HG03469 (cell line): Measurements from ENCODE around the gene STX2.
"Not testable (repeated sequence)": the region's sequence is repeated elsewhere in the genome, so short reads cannot be mapped to it uniquely, and the experiment has no call there.

ENCODE experiments used
- ATAC-seq: cut with Tn5 transposase; IDR thresholded peaks from one replicate; pipeline ENCODE4 v1.9.1; 2021; ENCODE audit warnings: mild to moderate bottlenecking, moderate library complexity, moderate number of reproducible peaks; ENCODE audit not compliant: unreplicated experiment

The STX2 gene

DNA sequence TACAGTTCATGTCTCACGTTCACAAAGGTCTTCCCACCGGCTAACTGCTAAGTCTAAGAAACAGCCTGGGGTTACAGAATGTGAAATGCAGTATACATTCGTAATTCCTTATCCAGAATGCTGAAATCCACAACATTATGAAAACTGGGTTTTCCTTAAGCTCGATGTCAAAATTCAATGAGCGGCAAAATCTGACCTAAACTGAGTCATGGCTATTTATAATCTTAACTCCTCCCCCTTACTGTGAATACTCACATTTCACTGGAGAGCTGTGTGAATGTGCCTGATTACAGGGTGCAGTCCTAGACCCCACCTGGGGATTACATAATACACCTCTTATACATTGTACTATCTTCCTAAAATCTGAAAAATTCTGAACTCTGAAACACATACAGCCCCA is 35.3 kb downstream of the STX2 start:
- ATAC-seq: no peak

DNA sequence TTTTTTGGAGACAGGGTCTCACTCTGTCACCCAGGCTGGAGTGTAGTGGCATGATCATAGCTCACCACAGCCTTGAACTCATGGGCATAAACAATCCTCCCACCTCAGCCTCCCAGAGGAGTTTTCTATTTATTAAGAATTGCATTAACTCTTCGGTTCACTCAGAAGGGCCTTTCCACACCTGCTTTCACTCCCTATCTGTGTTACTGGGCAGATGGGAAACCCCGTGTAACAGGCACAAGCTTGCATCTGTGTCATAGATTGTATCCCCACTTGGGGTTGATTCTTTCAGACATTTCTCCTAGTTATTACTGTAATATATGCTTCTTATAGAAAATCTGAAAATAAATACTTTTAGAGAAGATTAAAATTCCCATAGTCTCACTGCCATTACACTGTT is 38.7 kb downstream of the STX2 start:
- ATAC-seq: no peak

DNA sequence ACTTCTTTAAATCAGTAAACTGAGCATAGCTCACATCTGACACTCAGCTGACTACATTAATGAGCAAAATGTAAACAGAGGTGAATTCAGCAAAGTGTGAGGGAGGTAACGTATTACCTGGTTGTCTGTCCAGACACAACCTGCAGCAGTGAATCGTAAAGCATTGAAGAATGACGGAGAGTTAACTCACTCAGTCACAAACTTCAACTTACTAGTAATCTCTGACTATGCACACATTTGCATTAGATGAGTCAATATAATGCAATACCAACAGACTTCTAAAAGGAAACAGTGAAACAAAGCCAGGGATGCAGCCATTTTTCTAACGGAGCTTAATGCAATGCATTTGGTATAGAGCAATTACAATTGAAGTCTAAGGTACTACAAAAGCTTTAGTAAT is 40.0 kb downstream of the STX2 start:
- no peak for ATAC-seq

- ATAC-seq: peak; percentile 58
Measured at GRCh38 chr12:130796985-130797686, 41.9 kb downstream of the STX2 start.

DNA sequence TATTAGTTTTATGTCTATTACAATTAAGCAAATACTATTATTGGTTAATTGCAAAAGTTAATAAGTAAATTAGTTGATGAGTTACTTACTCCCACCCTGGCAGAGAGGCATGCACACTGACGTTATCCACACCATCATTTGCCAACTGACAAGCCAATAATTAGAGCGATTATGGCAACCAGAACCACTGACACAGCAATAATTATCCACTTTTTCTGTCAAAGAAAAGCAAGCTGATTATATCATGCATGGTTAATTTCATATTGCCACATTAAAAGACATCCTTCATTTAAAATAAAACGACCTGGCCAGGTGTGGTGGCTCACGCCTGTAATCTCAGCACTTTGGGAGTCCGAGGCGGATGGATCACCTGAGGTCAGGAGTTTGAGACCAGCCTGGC is 43.1 kb downstream of the STX2 start:
- no peak for ATAC-seq

- no peak for ATAC-seq
Measured at GRCh38 chr12:130793554-130793849, 45.5 kb downstream of the STX2 start.

- no peak for ATAC-seq
Measured at GRCh38 chr12:130792821-130793553, 46.1 kb downstream of the STX2 start.

GRCh38 chr12:130791629-130792028 is 47.4 kb downstream of the STX2 start:
- no peak for ATAC-seq

DNA sequence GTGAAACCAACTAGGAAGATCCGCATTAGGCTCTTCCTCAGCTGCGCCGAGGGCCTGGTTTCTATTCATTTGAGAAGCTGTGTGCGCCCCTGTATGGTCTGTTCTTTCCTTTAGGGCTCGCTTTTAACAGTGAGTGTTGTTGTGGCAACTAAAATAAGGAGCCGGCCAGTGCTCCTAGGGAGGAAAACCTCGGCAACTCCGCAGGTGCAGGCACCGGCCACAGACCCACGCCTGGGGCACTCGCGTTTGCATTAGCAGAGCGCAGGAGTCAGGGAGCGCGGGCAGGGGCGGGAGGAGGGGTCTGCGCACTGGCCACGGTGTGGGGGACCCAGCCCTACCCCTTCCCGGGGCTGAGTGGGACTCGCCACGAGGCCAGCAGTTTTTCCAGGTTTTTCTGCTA is 50.5 kb downstream of the STX2 start:
- no peak for ATAC-seq

DNA sequence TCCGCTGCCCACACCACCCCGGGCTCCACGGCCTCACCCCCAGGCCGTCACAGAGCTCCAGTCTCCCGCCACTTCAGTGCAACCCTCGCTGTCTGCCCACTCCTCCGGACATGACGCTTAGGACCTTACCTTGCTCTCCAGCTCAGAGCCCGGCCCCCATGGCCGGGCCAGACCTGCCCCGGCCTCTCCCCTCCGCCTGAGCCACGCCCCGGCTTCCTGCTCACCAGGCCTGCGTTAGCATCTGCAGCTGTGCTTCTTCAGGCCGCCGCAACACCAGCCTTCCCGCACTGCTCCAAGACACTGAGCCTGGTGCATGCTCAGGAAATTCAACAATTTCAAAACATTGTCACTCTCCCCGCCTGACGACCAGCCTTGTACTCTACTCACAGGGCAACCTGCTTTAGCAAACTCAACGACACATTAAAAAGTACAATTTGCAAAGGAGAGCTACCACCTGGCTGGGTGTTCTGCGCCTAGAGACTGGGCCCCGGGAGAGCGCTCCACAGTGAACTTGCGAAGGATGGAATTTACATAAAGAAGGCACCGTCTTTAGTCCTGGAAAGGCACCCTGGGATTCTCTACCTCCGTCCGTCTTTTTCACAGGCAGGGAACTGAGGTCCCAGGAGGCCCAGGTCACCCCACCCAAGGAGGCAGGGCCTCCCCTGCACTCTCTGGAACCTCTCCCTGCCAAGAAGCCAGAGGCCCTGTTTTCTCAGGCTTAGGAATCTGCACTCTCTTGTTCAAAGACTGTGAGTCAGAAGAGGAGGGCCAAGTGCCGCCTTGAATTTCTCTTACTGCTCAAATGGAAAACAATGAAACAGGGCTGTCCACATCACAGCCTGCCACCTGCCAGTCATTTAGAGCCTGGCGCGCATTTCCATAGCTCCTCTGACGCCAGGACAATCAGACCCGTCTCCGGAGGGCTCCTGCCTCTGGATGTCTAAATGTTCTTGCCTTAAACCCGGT is 51.3 kb downstream of the STX2 start:
- ATAC-seq: no peak

GRCh38 chr12:130787041-130787440 is 52.0 kb downstream of the STX2 start:
- ATAC-seq: no peak

GRCh38 chr12:130783110-130783715 is 55.8 kb downstream of the STX2 start:
- no peak for ATAC-seq

DNA sequence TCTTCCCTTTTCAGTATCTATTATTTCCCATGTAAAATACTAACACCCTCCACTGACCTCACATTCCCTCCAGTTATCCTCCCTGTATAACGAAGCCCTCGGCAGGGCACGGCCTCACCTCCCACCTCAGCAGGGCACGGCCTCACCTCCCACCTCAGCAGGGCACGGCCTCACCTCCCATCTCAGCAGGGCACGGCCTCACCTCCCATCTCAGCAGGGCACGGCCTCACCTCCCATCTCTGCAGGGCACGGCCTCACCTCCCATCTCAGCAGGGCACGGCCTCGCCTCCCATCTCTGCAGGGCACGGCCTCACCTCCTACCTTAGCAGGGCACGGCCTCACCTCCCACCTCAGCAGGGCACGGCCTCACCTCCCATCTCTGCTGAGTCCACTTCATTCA is 56.8 kb downstream of the STX2 start:
- not testable (repeated sequence) for ATAC-seq

GRCh38 chr12:130780880-130781575 is 58.0 kb downstream of the STX2 start:
- ATAC-seq: no peak

GRCh38 chr12:130780325-130780724 is 58.7 kb downstream of the STX2 start:
- ATAC-seq: no peak

DNA sequence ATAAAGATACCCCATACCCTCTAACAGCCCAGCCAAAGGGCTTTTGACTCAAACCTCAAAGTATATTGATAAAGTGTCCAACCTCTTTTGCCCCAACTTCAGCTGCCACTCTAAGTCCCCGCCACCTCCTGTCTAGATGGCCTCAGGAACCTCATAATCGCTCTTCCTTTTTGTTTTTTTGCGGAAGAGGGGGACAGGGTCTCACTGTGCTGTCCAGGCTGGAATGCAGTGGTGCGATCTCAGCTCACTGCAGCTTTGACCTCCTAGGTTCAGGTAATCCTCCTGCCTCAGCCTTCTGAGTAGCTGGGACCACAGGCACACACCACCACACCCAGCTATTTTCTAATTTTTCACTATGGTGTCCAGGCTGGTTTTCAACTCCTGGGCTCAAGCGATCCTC is 60.3 kb downstream of the STX2 start:
- ATAC-seq: no peak

DNA sequence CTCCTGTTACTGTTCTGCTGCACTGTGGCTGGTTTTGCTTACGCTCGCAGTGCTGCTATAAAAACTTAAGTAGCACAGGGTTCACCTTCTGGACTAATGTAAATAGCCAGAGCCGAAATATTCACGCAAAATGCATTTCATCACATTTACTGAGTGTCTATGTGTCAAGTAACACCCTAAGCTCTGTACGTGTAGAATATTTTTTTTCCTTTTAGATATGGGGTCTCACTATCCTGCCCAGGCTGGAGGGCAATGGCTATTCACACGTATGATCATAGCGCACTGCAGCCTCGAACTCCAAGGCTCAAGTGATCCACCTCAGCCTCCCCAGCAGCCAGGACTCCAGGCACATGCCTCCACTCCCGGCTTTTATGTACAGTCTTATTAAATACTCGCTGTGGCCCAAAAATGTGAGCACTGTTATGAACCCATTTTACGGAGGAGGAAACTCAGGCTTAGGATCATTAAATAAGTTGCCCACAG is 62.2 kb downstream of the STX2 start:
- no peak for ATAC-seq

DNA sequence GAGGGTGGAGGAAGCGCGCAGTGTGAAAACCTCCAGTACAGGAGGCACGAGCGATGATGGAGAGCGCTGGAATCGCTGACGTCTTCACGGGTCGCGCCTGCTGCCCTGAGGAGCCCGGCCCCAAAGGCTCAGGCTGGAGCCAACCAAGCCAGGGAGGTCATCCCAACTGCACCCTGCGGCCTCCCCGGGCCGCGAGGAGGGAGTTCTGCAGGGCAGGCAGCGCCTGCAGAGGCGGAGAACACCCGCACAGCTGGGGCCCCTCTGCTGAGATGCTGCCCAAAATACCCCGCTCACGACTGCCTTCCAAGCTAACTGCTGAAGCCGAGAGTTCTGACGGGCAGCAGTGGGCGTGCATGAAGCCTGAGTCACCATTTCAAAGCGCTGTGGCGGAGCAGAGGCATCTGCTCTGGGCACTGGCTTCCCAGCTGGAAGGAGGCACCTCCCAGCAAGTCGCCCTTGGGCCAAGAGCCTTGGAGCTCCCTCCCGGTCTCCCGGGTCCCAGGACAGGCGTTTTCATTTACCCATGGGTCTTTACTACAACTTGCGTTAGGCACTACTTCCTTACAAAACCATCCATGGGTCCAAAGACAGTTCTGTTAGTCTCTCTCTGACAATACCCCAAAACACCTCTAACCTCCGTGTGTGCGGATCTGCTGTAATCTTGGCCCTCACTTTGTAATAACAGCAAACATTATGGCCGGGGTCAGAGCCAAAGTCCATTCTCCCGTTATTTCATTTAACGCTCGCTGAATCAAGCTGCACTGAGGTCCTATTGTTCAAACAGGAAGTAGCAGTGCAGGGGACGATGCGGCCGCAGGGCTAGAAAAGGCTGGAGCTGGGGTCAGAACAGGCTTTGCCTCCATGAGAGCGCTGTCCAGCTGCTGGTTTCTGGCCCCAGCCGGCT is 62.8 kb downstream of the STX2 start:
- peak; percentile 55 for ATAC-seq

GRCh38 chr12:130770413-130771028 is 68.5 kb downstream of the STX2 start:
- ATAC-seq: no peak
